Neural crest cell (in vitro differentiated cells): ENCODE measurements around the gene ADAMTS13. TPM values are rescaled to one million over a fixed set of nuclear protein-coding genes. Genes with fewer than 3 reads are reported as not detected.
"Not testable (repeated sequence)": the region's sequence is repeated elsewhere in the genome, so short reads cannot be mapped to it uniquely, and the experiment has no call there.

Source experiments
- DNase-seq: peaks from one replicate; pipeline ENCODE4 v3.0.0; 2021; ENCODE audit warnings: low read depth, mixed read lengths, low spot score
- H3K27ac Mint-ChIP-seq: one replicate; pipeline ENCODE4 v1.8.0; 2021; ENCODE audit warnings: mild to moderate bottlenecking, mixed read lengths; ENCODE audit not compliant: unreplicated experiment
- H3K27me3 Mint-ChIP-seq: 2 replicates; pipeline ENCODE4 v1.8.0; 2021; ENCODE audit warnings: low read depth, mild to moderate bottlenecking, mixed read lengths
- H3K36me3 Mint-ChIP-seq: 2 replicates; pipeline ENCODE4 v1.8.0; 2021; ENCODE audit warnings: low read depth, mild to moderate bottlenecking, mixed read lengths
- H3K4me1 Mint-ChIP-seq: 2 replicates; pipeline ENCODE4 v1.8.0; 2021; ENCODE audit warnings: mixed read lengths
- H3K4me3 Mint-ChIP-seq: one replicate; pipeline ENCODE4 v1.8.0; 2021; ENCODE audit warnings: mild to moderate bottlenecking, mixed read lengths
- H3K9me3 Mint-ChIP-seq: 2 replicates; pipeline ENCODE4 v1.8.0; 2021; ENCODE audit warnings: mixed read lengths
- long read RNA-seq: library from polyadenylated mRNA; unstranded; transcript quantifications from one replicate; pipeline ENCODE4 v2.0.0, GENCODE V29; 2020
- total RNA-seq: library from RNA; stranded (reverse); gene quantifications from 2 replicates; pipeline ENCODE4 v1.2.1, GENCODE V29; 2021
- TF ChIP-seq, protein P1 (sequence below): fragments of 200-600 bp; sonication (generic); conservative IDR thresholded peaks from 2 replicates; pipeline ENCODE4 v1.5.0; 2021; ENCODE audit warnings: antibody characterized with exemption, mild to moderate bottlenecking

ADAMTS13 gene
- total RNA-seq = 5.8 and 6.0 TPM in 2 replicates
- long read RNA-seq, partial matches to known transcripts = 0 of 1 reads
- long read RNA-seq, other reads (novel, unspliced or antisense) = 1 of 1 reads

DNA sequence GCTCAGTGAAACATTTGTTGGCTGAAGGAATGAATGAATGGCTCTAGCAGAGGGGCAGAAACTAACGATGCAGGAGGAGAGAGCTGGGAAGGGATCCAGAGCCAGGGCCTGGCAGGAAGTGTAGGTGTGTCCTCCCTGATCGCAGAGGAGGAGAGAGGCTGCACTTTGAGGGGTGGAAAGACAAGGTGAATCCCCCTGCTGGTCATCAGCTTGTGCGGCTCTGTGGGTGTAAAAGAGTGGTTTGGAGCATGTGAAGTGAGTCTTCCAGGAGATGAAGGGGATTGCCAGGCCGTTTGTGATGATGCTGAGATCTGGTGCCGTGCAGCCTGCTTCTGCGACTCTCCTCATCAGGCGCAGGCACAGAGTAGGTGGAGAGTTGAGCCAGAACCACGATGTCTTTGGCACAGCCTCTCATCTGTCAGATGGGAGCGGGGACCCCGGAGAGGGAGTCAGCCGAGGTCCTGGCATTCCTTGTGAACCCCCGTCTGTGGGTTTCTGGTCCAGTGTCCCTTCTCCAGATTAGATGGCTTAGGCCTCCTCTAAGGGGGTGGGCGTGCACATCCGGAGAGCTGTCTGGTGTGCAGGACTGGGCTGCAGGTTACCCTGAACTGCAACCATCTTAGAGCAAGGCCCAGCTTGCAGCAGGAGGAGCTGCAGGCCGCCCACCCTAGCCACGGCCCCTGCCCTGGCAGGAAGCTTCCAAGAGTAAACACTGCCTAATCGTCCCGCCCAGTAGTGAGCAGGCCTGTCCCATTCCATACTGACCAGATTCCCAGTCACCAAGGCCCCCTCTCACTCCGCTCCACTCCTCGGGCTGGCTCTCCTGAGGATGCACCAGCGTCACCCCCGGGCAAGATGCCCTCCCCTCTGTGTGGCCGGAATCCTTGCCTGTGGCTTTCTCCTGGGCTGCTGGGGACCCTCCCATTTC lies at the start of gene ADAMTS13:
TSS of gene ADAMTS13 (plus strand) at position 753 of the 928 bp plus-strand sequence. CDS start at position 830, 77 bp downstream.
- Mint-ChIP-seq H3K4me1 (peaks cover 21% of the 10 kb centered on the region), H3K27me3 (peaks cover 10% of the 10 kb centered on the region), H3K27ac (peak within 1 kb of the TSS; percentile 78), H3K4me3 (peak within 1 kb of the TSS; percentile 48), H3K9me3 (no peaks in the 10 kb centered on the region), H3K36me3 (no peaks in the 10 kb centered on the region)
- TF ChIP-seq, protein P1, sequence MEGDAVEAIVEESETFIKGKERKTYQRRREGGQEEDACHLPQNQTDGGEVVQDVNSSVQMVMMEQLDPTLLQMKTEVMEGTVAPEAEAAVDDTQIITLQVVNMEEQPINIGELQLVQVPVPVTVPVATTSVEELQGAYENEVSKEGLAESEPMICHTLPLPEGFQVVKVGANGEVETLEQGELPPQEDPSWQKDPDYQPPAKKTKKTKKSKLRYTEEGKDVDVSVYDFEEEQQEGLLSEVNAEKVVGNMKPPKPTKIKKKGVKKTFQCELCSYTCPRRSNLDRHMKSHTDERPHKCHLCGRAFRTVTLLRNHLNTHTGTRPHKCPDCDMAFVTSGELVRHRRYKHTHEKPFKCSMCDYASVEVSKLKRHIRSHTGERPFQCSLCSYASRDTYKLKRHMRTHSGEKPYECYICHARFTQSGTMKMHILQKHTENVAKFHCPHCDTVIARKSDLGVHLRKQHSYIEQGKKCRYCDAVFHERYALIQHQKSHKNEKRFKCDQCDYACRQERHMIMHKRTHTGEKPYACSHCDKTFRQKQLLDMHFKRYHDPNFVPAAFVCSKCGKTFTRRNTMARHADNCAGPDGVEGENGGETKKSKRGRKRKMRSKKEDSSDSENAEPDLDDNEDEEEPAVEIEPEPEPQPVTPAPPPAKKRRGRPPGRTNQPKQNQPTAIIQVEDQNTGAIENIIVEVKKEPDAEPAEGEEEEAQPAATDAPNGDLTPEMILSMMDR = peak; percentile 22
- no peak for DNase-seq

DNA sequence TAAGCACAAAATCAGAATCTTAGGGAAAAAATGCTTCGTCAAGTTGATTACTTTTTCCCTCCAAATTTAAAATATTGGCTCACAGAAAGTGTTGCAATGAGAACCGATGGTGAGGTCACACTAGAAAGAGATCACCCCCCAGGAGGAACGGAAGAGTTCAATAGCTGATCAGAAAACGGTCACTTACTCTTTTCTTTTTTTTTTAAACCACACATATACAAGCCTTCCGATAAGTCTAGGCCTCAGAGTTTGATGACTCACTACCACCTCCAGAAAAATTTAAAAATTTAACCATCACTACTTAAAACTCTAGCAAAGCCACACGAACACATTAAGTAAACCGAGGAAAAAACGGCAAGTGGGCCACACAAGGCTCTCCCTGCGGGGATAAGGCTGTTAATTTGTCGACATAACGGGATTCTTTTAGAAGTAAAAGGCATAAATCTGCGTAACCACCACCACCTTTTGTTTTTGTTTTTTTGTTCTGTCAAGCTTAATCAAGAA lies 47.5 kb upstream of the ADAMTS13 start:
- Mint-ChIP-seq H3K36me3 (peaks cover 3% of the 10 kb centered on the region), H3K27ac (peak overlapping the region; percentile 97), H3K4me3 (peak overlapping the region; percentile 94), H3K27me3 (no peaks in the 10 kb centered on the region), H3K9me3 (no peaks in the 10 kb centered on the region), H3K4me1 (peaks cover 47% of the 10 kb centered on the region)
- TF ChIP-seq, protein P1 = no peak
- DNase-seq = no peak

DNA sequence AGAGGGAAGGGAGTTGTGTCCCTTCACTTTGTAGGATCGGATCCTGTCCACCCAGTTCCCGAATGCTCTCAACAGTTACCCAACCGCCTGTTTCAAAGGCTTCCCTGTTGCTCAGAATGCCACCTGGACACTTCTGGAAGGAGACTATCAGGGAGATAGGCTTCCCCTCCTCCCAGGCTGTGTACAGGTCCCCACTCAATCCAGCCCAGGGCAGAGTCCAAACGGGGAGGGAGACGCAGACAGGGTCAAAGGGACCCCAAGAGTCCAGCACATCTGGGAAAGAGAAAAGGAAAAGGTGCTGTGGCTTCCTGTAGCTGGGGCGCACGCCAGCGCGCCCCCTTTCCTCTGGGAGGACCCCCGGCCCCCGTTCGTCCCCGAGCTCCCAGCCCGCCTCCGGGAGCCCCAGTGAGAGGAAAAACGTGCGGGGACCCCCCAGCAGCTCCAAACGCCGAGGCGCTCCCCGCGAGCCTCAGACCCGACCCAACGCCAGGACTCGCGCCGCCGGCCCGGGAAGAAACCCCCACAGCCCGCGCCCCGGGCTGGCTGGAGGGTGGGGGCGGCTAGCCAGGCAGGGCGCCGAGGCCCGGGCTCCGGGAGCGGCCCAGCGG lies 46.9 kb upstream of the ADAMTS13 start:
- peaks cover 47% of the 10 kb centered on the region for H3K4me1 Mint-ChIP-seq
- H3K9me3 Mint-ChIP-seq = no peaks in the 10 kb centered on the region
- no peak for DNase-seq
- peak overlapping the region; percentile 97 for H3K27ac Mint-ChIP-seq
- TF ChIP-seq, protein P1 = no peak
- peaks cover 2% of the 10 kb centered on the region for H3K36me3 Mint-ChIP-seq
- H3K4me3 Mint-ChIP-seq = peak overlapping the region; percentile 94
- H3K27me3 Mint-ChIP-seq = no peaks in the 10 kb centered on the region

DNA sequence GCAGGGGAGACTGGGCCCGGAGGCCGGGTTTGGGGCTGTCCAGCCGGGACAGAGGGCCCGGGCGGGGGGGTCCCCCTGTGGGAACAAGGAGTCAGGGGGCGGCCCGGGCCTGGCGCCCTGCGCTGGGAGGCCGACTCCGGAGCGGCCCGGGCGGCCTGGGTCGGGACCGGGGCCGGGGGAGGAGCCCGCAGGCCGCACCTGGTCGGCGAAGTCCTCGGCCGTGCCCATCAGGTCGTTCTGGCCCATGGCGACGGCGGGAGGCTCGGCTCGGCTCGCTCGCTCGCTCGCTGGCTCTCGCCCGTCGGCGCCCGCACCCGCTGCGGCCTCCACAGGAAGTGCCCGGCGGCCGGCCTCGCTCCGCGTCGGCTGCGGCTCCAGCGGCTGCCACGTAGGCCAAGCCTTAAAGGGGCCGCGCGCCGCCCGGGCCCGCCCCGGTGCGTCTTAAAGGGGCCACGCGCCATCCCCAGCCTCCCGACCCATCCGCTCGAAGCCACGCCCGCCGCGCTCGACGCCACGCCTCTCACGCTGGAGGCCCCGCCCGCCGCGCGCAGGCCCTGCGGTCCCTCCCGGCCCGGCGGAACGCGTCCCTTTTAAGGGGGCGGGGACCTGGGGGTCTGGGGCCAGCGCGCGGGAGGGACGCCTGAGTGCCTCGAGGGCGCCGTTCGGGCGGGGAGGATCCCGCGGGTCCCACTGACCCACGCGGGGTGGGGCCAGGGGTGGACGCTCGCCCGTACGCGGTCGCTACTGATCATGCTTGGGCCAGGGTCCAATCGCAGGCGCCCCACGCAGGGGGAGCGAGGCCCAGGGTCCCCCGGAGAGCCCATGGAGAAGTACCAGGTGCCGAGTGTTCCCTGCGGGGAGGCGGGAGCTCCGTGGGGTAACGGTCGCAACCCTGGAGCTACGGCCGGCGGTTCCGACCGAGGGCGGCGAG lies 46.2 kb upstream of the ADAMTS13 start, which contains the start of the genes STKLD1 and SURF4:
TSS of gene STKLD1 (plus strand) at position 643 of the 931 bp plus-strand sequence. CDS start at position 751, 108 bp downstream.
TSS of gene SURF4 (minus strand) at position 337 of the 931 bp plus-strand sequence. CDS start at position 246, 91 bp downstream.
- Mint-ChIP-seq H3K27ac (peak within 1 kb of the TSS; percentile 97), H3K36me3 (no peaks in the 10 kb centered on the region), H3K9me3 (no peaks in the 10 kb centered on the region), H3K4me3 (peak within 1 kb of the TSS; percentile 94), H3K4me1 (peaks cover 43% of the 10 kb centered on the region), H3K27me3 (no peaks in the 10 kb centered on the region)
- DNase-seq = peak; percentile 95
- TF ChIP-seq, protein P1 = no peak

DNA sequence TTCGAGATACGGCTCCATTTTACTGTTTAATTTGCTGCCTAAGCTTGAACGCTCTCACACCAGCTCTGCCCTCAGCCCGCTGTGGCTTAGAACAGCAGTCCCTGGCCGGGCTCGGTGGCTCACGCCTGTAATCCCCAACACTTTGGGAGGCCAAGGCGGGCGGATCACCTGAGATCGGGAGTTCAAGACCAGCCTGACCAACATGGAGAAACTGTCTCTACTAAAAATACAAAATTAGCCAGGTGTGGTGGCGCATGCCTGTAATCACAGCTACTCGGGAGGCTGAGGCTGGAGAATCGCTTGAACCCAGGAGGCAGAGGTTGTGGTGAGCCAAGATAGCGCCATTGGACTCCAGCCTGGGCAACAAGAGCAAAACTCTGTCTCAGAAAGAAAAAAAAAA lies 44.9 kb upstream of the ADAMTS13 start:
- H3K36me3 Mint-ChIP-seq, H3K27ac Mint-ChIP-seq, H3K27me3 Mint-ChIP-seq, H3K9me3 Mint-ChIP-seq, DNase-seq: not testable (repeated sequence)
- Mint-ChIP-seq H3K4me1 (peaks cover 43% of the 10 kb centered on the region), H3K4me3 (peak overlapping the region; percentile 77)
